Fibroblast of mammary gland (primary cell): ENCODE data around the gene PHF20.

Experiments
- DNase-seq: peaks from one replicate; pipeline ENCODE4 v3.0.0-alpha.2; 2010; ENCODE audit warnings: low read depth
- H3K4me3 ChIP-seq: 2 replicates; pipeline ENCODE4 v1.5.1; 2011; ENCODE audit warnings: low read depth, mild to moderate bottlenecking, low read length, moderate library complexity; ENCODE audit not compliant: control insufficient read depth
- TF ChIP-seq, protein P1 (sequence below): conservative IDR thresholded peaks from 2 replicates; pipeline ENCODE4 v1.5.1; 2011; ENCODE audit warnings: low read depth, low read length, inconsistent platforms; ENCODE audit not compliant: control insufficient read depth, insufficient read depth

The PHF20 gene

GRCh38 chr20:35908007-35908406 lies 136.2 kb downstream of the PHF20 start:
- no peak overlapping the region for H3K4me3 ChIP-seq
- TF ChIP-seq, protein P1, sequence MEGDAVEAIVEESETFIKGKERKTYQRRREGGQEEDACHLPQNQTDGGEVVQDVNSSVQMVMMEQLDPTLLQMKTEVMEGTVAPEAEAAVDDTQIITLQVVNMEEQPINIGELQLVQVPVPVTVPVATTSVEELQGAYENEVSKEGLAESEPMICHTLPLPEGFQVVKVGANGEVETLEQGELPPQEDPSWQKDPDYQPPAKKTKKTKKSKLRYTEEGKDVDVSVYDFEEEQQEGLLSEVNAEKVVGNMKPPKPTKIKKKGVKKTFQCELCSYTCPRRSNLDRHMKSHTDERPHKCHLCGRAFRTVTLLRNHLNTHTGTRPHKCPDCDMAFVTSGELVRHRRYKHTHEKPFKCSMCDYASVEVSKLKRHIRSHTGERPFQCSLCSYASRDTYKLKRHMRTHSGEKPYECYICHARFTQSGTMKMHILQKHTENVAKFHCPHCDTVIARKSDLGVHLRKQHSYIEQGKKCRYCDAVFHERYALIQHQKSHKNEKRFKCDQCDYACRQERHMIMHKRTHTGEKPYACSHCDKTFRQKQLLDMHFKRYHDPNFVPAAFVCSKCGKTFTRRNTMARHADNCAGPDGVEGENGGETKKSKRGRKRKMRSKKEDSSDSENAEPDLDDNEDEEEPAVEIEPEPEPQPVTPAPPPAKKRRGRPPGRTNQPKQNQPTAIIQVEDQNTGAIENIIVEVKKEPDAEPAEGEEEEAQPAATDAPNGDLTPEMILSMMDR: no peak
- DNase-seq: no peak

DNA sequence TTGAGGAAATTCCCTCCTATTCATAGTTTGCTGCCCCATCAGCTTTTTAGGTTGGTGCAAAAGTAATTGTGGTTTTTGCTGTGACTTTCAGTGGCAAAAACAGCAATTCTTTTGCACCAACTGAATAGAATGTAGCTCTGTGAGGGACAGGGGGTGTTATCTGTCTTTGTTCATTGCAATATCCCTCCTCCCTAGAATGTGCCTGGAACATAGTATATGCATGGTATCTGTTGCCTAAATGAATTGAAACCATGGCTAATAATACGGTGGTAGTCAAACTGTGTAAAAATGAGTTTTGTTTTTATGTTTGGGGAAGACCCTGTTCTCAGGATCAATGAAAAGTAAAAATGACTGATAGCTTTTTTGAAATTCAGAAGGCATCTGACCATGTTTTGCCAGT lies 137.4 kb downstream of the PHF20 start:
- no peak overlapping the region for H3K4me3 ChIP-seq
- no peak for DNase-seq
- TF ChIP-seq, protein P1: no peak

- no peak for DNase-seq
- TF ChIP-seq, protein P1: no peak
- H3K4me3 ChIP-seq: no peak overlapping the region
These were observed 138.0 kb downstream of the PHF20 start for GRCh38 chr20:35909796-35910195.

GRCh38 chr20:35910254-35910653 lies 138.4 kb downstream of the PHF20 start:
- no peak overlapping the region for H3K4me3 ChIP-seq
- TF ChIP-seq, protein P1: no peak
- DNase-seq: no peak

GRCh38 chr20:35912881-35913280 lies 141.1 kb downstream of the PHF20 start:
- TF ChIP-seq, protein P1: no peak
- no peak for DNase-seq
- no peak overlapping the region for H3K4me3 ChIP-seq

GRCh38 chr20:35917077-35917476 lies 145.3 kb downstream of the PHF20 start:
- no peak overlapping the region for H3K4me3 ChIP-seq
- TF ChIP-seq, protein P1: no peak
- no peak for DNase-seq

DNA sequence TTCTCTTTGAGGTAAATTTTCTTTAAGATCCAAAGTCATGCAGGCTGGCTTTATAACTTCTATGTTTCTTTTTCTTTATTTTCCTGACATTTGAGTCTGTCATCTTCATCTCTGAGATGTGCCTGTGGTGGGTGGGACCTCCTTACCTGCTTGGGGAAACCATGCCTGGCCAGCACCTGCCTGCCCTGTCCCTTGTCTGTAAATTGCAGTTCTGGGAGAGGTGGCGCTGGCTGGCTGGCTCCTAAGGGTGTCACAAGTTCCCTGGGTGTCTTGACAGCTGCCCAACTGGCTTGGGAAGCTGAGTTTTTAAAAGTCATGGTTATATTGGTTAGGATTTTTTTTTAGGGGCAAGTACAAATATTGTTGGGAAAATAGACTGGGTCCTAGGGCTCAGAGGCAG lies 146.2 kb downstream of the PHF20 start:
- no peak for DNase-seq
- no peak overlapping the region for H3K4me3 ChIP-seq
- TF ChIP-seq, protein P1: no peak
